ENCODE data around the gene IRS2.

Gene IRS2

DNA sequence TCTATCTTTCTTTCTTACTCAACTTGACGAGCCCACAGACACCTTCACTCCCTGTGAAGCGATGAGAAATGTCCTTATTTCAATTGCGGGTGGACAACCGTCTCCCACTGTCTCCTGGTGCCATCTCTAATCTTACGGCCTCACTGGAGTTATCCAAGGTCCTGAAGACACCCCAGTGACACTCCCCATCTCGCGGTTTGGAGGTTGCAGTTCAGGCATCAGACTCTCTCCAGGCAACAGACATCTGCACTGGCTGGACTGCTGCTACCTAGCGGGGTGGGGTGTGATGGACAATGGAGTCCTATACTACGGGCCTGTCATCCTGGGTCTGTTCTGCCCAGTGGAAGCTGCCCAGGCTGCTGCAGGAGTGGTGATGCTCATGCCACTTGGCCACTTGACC is 18.3 kb upstream of the IRS2 start:
- DNase-seq = no peak

DNA sequence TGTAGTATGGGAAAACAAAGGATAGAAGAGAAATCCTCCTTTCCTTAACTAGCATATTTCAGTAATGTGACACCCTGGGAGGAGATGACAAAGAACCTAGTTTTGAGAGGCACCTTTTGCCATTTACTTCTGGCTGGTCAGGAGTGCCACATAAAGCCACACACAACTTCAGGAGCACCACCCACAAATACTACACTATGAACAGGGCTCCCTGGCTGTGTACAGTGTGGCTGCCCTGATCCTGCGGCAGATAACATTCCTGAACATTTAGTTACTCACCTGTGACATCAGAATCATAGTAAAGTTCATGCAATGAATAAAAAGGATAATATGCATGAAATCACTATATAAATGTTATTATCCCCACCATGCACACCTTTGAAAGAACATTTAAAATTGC is 17.4 kb upstream of the IRS2 start:
- no peak for DNase-seq

DNA sequence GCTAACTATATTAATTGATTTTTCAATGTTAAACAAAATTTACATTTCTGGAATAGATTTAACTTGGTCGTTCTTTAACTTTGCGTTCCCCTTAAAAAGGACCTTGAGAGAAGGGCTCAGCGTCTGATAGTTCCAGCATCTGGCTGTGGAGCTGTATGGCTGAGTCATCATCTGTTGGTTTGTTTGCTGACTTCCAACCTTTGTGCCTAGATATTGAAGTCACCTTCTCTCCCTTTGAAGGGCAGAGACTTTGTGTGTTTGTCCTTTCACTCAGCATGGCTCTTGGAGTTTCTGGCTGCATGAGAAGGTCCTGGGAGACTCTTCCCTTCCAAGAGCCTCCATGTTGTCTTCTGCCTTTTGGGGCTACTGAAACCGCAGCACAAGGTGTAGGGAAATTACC is 16.6 kb upstream of the IRS2 start:
- DNase-seq = no peak

DNA sequence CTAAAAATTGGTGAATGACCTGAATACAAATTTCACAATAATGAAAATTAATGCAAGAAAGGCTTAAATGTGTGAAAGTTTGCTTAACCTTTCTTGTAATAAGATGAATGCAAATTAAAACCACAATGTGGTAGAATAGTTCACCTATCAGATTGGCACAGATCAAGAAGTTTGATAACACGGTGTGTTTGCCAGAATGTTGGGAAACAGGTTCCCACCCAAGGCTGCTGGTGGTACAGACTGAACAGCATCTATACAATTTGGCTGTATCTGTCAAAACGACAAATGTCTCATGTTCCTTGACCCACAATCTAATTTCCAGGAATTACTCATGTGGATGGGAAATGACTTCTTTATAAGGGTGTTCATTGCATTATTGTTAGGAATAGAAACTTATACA is 8.6 kb upstream of the IRS2 start:
- DNase-seq = no peak

DNA sequence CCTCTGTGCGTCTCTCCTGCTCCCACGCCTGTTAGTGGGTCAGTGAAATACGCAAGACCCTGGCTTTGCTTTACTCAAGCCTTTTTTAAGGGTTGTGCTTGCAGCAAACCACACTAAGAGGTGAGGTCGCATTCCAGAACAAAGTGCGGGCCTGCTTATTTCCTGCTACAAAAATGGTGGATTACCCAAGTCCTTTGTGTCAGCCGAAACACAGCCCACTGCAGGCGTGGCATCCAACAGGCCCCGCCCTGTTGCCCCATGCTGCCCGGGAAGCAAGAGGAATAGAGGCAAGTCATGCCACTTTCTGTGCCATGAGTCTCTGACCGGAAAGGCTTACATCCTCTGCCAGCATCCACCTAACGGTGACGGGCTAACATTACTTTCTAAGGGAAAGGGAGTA is 7.7 kb upstream of the IRS2 start:
- no peak for DNase-seq

DNA sequence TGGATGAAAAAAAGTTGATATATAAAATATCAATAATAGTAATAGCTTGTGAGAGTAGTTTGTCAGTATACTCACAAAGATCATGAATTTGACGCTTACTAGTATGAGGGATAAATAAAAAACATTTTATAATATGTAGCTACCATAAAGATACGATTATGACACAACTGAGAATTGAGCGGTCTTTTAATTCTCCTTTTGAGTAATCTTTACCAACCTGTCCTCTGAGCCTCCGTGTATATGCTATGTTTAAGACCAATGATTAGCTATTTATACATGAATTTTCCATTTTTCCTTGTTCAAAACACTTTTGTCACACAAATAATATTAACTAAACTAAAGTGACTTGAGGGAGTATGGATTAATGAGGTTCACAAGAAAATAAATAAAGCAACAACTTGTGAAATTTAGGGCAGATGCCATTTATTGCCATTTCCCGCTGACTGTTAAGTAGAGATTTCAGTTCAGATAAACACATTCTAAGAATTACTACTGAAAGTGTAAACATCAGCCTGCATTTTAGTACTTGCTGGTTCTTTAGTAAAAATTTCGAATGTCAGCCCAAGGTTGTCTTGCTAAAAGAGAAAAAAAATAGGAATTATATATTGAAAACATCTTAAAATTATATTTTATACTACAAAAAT is 6.2 kb upstream of the IRS2 start:
- no peak for DNase-seq

DNA sequence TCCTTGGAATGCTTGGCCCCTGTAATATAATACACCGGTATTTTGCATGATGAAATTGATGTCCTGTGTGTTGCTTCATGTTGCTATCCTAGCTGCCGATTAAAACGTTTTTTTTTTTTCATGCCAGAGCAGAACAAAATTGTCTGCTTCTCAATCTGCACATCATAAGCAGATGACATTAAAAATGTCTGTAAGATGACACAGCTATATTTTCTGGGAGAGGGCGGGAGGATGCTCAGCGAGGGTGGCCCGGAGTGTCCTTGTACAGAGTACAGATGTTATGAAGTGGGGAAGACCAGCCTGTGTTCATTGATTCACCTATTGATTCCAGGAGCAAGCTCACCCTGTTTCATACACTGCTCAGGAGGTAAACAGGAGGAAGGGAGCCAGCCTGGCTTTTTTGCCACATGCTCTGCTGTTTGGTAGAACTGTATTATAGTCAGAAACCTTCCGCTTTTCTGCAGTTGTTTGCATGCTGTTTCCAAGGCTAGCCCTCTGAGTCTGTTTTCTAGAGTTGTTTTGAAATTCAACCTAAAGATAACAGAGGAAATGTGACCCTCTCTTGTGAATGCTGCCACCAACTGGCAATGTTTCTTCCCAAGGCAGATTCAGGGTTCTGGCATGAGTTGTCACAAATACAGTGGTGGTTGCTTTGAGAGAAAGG is 4.7 kb upstream of the IRS2 start:
- DNase-seq = peak; percentile 34

DNA sequence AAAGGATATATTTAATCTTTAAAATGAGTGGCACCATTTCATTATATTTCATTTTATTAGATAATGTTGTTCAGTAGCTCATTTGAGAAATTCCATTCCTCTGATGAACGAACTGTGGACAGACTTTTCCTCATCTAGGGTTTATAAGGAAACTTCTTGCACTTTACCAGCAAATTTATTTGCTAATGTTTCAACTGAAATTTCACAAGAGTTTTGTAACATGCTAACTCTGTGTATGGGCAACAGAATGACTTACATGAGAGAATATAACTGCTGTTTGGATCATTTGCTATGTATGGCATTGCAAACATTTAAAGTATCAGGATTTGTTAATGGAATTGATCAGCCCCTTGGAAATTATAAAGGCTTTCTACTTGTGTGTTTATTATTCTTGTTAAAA is 3.7 kb upstream of the IRS2 start:
- no peak for DNase-seq

DNA sequence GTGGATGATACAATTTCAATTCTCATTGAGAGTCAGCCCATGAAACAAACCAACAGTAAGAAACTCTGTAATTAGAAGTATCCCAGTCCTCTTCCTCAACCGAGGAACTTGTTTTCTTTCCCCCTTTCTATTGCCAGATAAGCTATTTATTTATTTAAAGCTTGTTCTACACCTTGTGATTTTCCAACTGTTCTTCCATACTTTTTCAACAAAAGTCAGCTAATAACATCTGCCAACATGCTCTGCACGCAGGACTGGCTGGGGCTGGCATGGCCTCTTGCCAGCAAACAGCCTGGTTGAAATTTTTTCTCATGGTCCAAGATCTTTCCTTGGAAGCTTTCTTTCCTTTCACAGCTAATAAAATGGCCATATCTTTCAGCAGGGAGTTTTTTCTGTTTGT is 2.9 kb upstream of the IRS2 start:
- no peak for DNase-seq

DNA sequence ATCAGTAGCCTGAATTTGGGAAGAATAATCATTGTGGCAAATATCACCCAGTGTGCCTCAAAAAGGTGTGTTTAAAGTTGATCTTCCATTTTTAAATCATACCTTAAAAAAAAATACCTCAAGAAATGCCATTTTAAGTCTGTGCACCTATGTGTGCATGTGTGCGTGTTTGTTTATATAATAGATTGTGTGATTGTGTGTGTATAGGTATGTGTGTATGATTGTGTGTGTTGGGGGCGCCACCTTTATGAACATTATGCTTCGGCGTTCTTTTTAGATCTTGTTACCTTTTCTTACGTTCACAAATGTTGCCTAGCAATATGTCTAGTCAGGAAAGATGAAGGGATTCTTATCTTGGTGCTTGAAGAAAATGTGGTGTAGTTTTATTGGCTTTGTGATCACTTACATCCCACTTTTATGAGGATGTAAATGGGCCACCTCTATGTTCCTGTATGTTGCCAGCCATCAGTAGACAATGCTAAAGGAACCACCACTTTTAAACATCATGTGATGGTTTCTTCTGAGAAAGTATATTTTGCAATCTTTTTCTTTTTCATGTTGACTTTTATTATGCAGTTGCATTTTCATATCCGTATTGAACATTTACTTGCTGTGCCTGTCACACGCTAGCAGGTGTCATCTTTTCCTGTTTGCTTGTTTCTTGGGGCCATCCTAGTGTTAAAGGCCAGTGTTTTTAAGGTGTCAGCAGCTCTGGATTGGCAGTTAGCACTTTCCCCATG is 2.2 kb upstream of the IRS2 start:
- DNase-seq = no peak

DNA sequence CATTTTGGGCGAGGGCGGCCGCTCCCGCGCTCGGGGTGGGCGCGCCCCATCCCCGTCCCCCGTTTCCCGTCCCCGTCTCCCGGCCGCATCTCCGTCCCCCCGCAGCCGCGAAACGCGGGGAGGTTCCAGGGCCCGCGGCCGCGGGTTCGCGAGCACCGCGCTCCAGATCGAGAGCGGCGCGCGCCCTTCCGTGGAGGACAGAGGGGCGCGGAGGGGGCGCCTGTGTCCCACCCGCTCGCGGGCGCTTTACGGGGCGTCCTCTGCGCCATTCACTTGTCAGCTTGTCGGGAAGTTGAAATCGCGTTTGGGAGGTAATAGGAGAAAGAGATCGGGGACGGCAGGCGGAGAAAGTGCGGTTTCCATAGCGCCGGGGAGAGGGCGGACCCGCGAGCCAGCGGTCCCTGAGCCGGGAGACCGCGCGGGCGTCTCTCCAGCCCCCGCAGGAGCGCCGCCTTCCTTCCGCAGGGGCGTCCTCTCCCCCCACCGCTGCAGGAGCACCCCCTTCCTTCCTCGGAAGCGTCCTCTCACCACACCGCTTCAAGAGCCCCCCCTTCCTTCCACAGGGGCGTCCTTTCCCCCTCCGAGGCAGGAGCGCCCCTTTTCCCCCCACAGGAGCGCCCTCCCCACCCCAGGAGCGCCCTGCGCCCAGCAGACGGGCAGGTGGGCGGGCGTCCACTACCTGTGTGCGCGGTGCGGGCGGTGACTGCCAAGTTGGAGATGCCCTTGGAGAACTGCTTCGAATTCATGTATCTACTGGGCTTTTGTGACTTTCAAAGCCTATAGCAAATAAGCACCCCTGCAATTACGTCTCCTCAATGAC is 962 bp upstream of the IRS2 start:
- DNase-seq = peak; percentile 50

DNA sequence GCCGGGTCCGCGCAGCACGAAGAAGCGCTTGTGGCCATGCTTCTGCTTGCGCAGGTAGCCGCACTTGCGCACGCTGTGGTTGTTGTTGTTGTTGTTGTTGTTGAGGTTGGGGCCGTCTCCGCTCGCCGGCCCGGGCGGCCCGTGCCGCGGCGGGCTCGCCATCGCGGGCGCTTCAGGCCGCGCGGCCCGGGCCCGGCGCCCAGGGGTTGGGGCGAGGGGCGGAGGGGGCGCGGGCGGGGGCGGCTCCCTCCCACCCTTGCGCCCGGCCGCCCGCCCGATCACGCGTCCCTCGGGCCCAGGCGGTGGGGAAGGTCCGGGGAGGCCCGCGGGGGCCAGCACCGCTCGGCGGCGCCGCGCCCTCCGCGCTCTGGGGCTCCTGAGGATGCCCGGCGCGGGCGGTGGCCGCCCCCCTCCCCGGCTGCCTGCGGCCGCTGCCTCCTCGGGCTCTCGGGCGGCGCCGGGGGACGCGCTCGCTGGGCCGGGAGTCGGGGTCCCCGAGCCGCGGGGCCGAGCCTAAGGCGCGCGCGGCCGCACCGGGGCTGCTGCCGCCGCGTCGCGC is 412 bp downstream of the IRS2 start:
- DNase-seq = no peak

DNA sequence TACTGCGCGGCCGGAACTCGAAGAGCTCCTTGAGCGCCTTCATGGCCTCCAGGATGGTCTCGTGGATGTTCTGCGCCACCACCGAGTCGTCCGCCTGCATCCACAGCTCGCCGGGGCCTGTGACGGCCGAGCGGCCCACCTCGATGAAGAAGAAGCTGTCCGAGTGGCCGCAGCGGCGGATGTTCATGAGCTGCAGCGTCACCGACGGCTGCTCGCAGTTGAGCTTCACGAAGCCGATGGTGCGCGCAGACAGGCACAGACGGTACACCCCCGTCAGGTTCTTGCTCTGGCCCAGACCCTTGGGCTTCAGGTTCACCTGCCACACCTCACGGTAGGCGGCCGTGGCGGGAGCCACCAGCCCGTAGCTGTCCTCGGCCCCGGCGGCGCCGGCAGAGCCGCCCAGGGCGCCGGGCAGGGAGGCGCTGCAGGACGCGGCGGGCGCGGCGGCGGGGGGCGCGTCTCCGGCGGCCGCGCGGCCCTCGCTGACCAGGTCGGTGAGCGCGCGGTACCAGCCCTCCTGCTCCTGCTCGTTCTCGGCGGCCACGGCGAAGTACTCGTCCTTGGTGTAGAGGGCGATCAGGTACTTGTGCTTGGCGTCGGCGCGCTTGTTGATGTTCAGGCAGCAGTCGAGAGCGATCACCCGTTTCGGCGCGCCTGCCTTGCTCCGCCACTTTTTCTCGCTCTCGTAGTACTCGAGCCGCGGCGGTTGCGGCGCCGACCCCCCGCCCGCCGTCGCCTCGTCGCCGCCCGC is 1.1 kb downstream of the IRS2 start:
- peak; percentile 10 for DNase-seq

DNA sequence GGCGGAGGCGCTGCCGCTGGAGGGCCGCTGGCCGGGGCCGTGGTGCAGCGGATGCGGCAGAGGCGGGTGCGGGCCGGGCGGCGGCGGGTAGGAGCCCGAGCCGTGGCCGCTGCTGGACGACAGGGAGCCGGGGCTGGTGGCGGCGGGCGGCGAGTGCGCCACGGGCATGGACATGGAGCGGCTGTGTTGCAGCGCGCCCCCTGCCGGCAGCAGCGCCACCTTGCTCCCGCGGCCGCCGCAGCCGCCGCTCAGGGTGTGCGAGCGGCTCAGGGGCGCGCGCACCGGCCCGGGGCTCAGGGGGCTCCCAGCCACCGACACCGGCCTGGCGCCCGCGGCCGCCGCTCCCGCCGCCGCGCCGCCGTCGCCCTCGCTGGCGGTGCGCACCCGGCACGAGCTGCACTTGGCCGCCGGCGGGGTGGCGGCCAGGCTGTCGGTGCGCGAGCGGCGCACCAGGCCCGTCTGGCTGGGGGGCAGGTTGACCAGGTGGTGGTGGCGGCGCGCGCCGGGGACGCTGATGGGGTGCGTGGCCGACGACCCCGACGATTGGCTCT is 1.7 kb downstream of the IRS2 start:
- peak; percentile 43 for DNase-seq

DNA sequence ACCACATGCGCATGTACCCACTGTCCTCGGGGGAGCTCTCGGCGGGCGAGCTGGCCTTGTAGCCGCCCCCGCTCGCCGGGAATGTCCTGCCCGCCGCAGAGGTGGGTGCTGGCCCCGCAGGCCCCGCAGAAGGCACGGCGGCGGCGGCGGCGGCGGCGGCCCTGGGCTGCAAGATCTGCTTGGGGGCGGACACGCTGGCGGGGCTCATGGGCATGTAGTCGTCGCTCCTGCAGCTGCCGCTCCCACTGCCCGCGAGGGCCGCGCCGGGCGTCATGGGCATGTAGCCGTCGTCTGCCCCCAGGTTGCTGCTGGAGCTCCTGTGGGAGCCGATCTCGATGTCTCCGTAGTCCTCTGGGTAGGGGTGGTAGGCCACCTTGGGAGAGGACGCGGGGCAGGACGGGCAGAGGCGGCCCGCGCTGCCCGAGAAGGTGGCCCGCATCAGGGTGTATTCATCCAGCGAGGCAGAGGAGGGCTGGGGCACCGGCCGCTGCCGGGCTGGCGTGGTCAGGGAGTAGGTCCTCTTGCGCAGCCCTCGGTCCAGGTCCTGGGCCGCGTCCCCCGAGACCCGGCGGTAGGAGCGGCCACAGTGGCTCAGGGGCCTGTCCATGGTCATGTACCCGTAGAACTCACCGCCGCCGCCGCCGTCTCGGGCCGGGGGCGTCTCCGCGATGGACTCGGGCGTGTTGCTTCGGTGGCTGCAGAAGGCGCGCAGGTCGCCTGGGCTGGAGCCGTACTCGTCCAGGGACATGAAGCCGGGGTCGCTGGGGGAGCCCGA is 2.4 kb downstream of the IRS2 start:
- no peak for DNase-seq

DNA sequence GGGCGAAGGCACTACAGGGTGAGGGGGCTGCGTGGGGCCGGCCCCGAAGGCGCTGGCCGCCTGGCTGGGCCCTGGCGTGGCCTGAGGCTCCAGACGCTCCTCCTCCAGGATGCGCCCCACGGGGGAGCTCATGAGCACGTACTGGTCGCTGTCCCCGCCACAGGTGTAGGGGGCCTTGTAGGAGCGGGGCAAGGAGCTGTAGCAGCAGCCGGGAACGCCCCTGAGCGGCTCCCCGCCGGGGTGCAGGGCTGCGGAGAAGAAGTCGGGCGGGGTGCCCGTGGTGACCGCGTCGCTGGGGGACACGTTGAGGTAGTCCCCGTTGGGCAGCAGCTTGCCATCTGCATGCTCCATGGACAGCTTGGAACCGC is 3.0 kb downstream of the IRS2 start:
- no peak for DNase-seq

DNA sequence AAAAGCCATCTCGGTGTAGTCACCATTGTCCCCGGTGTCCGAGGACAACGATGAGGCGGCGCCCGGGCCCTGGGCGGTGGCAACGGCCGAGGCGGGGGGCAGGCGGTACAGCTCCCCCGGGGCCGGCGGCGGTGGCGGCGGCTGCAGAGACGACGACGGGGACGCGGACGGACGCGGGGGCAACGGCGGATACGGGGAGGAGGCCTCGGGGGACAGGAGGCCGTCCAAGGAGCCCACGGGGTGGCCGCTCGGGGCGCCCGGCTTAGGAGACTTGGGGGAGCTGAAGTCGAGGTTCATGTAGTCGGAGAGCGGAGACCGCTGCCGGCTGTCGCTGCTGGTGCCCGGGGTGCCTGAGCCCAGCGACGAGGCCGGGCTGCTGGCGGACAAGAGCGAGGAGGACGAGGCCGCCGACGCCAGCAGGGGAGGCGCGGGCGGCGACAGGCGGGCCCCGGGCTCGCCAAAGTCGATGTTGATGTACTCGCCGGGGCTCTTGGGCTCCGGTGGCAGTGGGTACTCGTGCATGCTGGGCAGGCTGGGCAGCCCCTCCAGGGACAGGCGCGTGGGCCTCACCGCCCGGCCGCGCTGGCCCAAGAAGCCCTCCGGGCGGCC is 3.5 kb downstream of the IRS2 start:
- DNase-seq = no peak

DNA sequence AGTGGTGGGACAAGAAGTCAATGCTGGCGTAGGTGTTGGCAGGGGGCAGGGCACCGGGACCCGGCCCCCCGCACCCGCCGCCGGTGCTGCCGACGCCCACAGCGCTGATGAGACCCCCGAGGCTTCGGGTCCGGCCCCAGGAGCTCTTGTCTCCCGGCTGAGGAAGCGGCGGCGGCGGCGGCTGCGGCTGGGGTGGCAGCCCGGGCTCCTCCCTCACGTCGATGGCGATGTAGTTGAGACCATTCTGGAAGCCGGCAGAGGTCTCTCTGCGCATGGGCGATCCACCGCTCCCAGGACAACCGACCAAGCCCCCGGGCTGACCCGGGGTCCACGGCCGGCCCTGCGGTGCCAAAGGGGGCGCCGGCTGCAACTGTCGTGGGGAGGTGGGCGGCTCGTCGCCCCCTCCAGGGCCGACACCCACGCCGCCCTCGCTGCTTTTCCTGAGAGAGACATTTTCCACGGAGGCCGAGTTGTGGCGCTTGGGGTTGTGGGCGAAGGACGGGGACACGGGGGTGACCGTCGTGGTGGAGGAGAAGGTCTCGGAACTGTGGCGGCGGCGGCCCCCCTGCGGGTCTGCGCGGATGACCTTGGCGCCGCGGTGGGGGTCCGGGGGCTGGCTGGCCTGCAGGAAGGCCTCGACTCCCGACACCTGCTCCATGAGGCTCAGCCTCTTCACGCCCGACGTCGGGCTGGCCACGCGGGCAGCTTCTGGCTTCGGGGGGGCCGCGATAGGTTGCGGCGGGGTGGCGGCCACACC is 4.1 kb downstream of the IRS2 start:
- DNase-seq = no peak

DNA sequence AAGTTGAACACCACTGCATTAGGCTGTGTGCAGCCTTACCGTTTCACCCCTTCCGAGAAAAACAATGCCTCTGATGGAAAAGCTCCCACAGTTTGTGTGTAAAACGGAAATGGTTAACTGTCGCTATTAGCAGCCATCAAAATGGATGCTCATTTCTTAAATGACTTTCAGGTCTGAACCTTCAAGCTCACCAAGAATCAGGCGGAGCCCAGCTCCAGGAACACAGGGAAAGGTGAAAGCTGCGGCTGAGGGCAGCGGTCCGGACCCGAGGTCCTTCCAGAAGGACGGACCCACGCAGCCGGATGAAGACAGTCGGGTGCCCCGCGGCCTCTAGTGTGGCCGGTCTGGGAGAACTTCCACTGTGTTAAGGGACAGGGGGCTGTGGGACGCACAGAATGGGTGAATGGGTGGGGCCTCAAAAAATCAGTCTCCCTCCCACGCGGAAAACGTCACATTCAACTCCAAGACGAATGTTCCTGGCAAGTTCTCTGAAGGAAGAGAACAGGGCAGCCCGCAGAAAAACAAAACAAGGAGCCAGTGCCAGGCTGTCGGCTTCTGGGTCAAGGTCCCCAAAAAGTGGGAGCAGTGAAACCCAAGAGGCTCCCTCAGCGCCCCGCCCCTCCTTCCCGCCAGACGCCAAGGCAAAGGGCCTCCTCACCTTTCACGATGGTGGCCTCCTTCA is 4.9 kb downstream of the IRS2 start:
- DNase-seq = no peak

Measured in NCI-H1436 (cell line).